H1 (cell line): ENCODE results near the gene EFEMP1. TPM values are rescaled to one million over a fixed set of nuclear protein-coding genes. Genes with fewer than 3 reads are reported as not detected.

Source experiments
- CTCF ChIA-PET: fragments of 300-600 bp; sonication (Branson Sonifier 250); formaldehyde crosslinking; loops from one replicate; lab custom pipeline; 2021; ENCODE audit not compliant: partially characterized antibody; lab: Charles Lee
- POLR2A ChIA-PET: fragments of 300-600 bp; sonication (Branson Sonifier 250); formaldehyde crosslinking; loops from one replicate; lab custom pipeline; 2021; ENCODE audit warnings: inconsistent platforms; ENCODE audit not compliant: partially characterized antibody; lab: Charles Lee
- DNase-seq, 2 experiments: peaks; one replicate each; pipeline versions ENCODE4 v3.0.0 to v3.0.0-alpha.2; 2010 to 2022; ENCODE audit warnings: low spot score in 2 of 2, low read depth in 1 of 2, mixed read lengths in 1 of 2
- FAIRE-seq: peaks from 2 replicates; lab custom pipeline; 2011; peaks lifted over from hg19 to GRCh38; lab: Jason Lieb, UNC
- H2AFZ ChIP-seq: 2 replicates; pipeline ENCODE4 v1.8.1; 2012; ENCODE audit warnings: low read length, inconsistent platforms
- H2AK5ac ChIP-seq: 2 replicates; pipeline ENCODE4 v1.6.1; 2013; ENCODE audit warnings: low read depth, low read length
- H2BK120ac ChIP-seq: replicated peaks from 2 replicates; pipeline ENCODE3; 2013; ENCODE audit warnings: low read depth, low read length, inconsistent platforms
- H2BK12ac ChIP-seq: 2 replicates; pipeline ENCODE4 v1.6.1; 2013; ENCODE audit warnings: low read depth, low read length
- H2BK15ac ChIP-seq: 2 replicates; pipeline ENCODE4 v1.6.1; 2013; ENCODE audit warnings: low read length
- H2BK20ac ChIP-seq: 2 replicates; pipeline ENCODE4 v1.6.1; 2013; ENCODE audit warnings: low read length
- H2BK5ac ChIP-seq: 2 replicates; pipeline ENCODE4 v1.6.1; 2013; ENCODE audit warnings: low read depth, low read length
- H3K14ac ChIP-seq: 2 replicates; pipeline ENCODE4 v1.6.1; 2013; ENCODE audit warnings: inconsistent platforms; ENCODE audit not compliant: insufficient read length
- H3K18ac ChIP-seq: 2 replicates; pipeline ENCODE4 v1.6.1; 2013; ENCODE audit warnings: low read length; ENCODE audit errors: extremely low read depth
- H3K23ac ChIP-seq: 2 replicates; pipeline ENCODE4 v1.6.1; 2013; ENCODE audit warnings: inconsistent platforms; ENCODE audit not compliant: insufficient read length
- H3K23me2 ChIP-seq: 2 replicates; pipeline ENCODE4 v1.6.1; 2013; ENCODE audit warnings: low read depth, low read length
- H3K27ac ChIP-seq: 2 replicates; pipeline ENCODE4 v1.6.1; 2011; ENCODE audit warnings: low read depth, low read length, inconsistent platforms
- H3K27me3 ChIP-seq, 4 experiments: replicated peaks in 1 of 4; 1 replicate in 1 of 4; 2 replicates in 3 of 4; pipeline versions ENCODE4 v1.6.1 to v1.8.1; 2011 to 2013; ENCODE audit warnings: low read length in 3 of 4, mild to moderate bottlenecking in 3 of 4, inconsistent platforms in 2 of 4, mixed read lengths in 2 of 4, moderate library complexity in 1 of 4; ENCODE audit not compliant: control insufficient read depth in 3 of 4, insufficient read depth in 3 of 4; ENCODE audit errors: extremely low read depth in 1 of 4
- H3K36me3 ChIP-seq, 4 experiments: 2 replicates each; pipeline versions ENCODE4 v1.6.1 to v1.8.1; 2011 to 2013; ENCODE audit warnings: mild to moderate bottlenecking in 4 of 4, low read length in 3 of 4, moderate library complexity in 2 of 4, control low read depth in 1 of 4, inconsistent platforms in 1 of 4; ENCODE audit not compliant: insufficient read depth in 4 of 4, control insufficient read depth in 2 of 4
- H3K4ac ChIP-seq: replicated peaks from 2 replicates; pipeline ENCODE3; 2013; ENCODE audit warnings: low read length, low read depth, mixed read lengths, inconsistent platforms; ENCODE audit not compliant: insufficient read length
- H3K4me1 ChIP-seq, 4 experiments: replicated peaks in 1 of 4; 1 replicate in 1 of 4; 2 replicates in 3 of 4; pipeline versions ENCODE4 v1.6.1 to v1.8.1; 2011 to 2013; ENCODE audit warnings: low read length in 3 of 4, inconsistent platforms in 2 of 4, mixed read lengths in 1 of 4; ENCODE audit not compliant: insufficient read depth in 4 of 4, control insufficient read depth in 3 of 4
- H3K4me2 ChIP-seq, 2 experiments: 2 replicates each; pipeline versions ENCODE4 v1.6.1 to v1.8.1; 2011 to 2013; ENCODE audit warnings: low read depth in 2 of 2, low read length in 2 of 2, control low read depth in 1 of 2, inconsistent platforms in 1 of 2, mild to moderate bottlenecking in 1 of 2; ENCODE audit not compliant: insufficient read depth in 1 of 2
- H3K4me3 ChIP-seq, 4 experiments: fragments of 200-600, 300-600 bp in 1 of 4; sonication (generic), shearing (Covaris generic), sonication (Bioruptor Twin) in 1 of 4; 2 replicates each; pipeline versions ENCODE4 v1.5.1 to v1.8.1; 2011 to 2016; ENCODE audit warnings: low read length in 4 of 4, low read depth in 3 of 4, control low read depth in 2 of 4, inconsistent platforms in 2 of 4, mild to moderate bottlenecking in 2 of 4, mixed read lengths in 1 of 4, moderate library complexity in 1 of 4; ENCODE audit not compliant: insufficient read depth in 2 of 4; ENCODE audit errors: extremely low read depth in 1 of 4
- H3K56ac ChIP-seq: replicated peaks from 2 replicates; pipeline ENCODE3; 2013; ENCODE audit warnings: low read depth, mild to moderate bottlenecking, mixed read lengths, low read length, inconsistent platforms; ENCODE audit not compliant: insufficient read length
- H3K79me1 ChIP-seq: 2 replicates; pipeline ENCODE4 v1.6.1; 2013; ENCODE audit warnings: low read depth, low read length, control low read depth
- H3K79me2 ChIP-seq, 2 experiments: 2 replicates each; pipeline versions ENCODE4 v1.6.1 to v1.8.1; 2012 to 2013; ENCODE audit warnings: low read length in 2 of 2, mild to moderate bottlenecking in 2 of 2, inconsistent platforms in 1 of 2; ENCODE audit not compliant: insufficient read depth in 2 of 2, control insufficient read depth in 1 of 2
- H3K9ac ChIP-seq, 4 experiments: replicated peaks in 1 of 4; 1 replicate in 1 of 4; 2 replicates in 3 of 4; pipeline versions ENCODE4 v1.6.1 to v1.8.1; 2011 to 2013; ENCODE audit warnings: low read depth in 3 of 4, low read length in 3 of 4, control low read depth in 2 of 4, mild to moderate bottlenecking in 2 of 4, moderate library complexity in 2 of 4, inconsistent platforms in 1 of 4; ENCODE audit errors: extremely low read depth in 1 of 4
- H3K9me3 ChIP-seq, 2 experiments: 2 replicates each; pipeline versions ENCODE4 v1.6.1 to v1.8.1; 2012 to 2013; ENCODE audit warnings: mild to moderate bottlenecking in 2 of 2, moderate library complexity in 2 of 2, control low read depth in 1 of 2, inconsistent platforms in 1 of 2, low read depth in 1 of 2, low read length in 1 of 2, mixed read lengths in 1 of 2; ENCODE audit not compliant: insufficient read depth in 2 of 2
- H4K20me1 ChIP-seq, 2 experiments: replicated peaks in 1 of 2; 2 replicates each; pipeline versions ENCODE3 to v1.8.1; 2011 to 2013; ENCODE audit warnings: inconsistent platforms in 2 of 2, low read length in 2 of 2, mild to moderate bottlenecking in 1 of 2; ENCODE audit not compliant: insufficient read depth in 2 of 2, control insufficient read depth in 1 of 2
- H4K5ac ChIP-seq: 2 replicates; pipeline ENCODE4 v1.6.1; 2013; ENCODE audit warnings: low read length, low read depth, mixed read lengths, inconsistent platforms; ENCODE audit not compliant: insufficient read length
- H4K8ac ChIP-seq: 2 replicates; pipeline ENCODE4 v1.8.0; 2013; ENCODE audit warnings: mild to moderate bottlenecking, moderate library complexity, low read length, inconsistent platforms; ENCODE audit not compliant: insufficient read depth; ENCODE audit errors: extremely low read depth
- H4K91ac ChIP-seq: replicated peaks from 2 replicates; pipeline ENCODE3; 2013; ENCODE audit warnings: low read length, mixed read lengths, inconsistent platforms; ENCODE audit not compliant: insufficient read length
- ATF2 ChIP-seq: IDR thresholded peaks from 2 replicates; pipeline ENCODE4 v1.6.1; 2012; ENCODE audit warnings: low read length, inconsistent platforms
- E2F6 ChIP-seq: IDR thresholded peaks from 2 replicates; pipeline ENCODE4 v1.6.1; 2012; ENCODE audit warnings: inconsistent platforms
- GTF2F1 ChIP-seq: IDR thresholded peaks from 2 replicates; pipeline ENCODE4 v1.6.1; 2012; ENCODE audit warnings: low read depth, low read length, improper control_type of control experiment, borderline replicate concordance
- KDM4A ChIP-seq: IDR thresholded peaks from one replicate; pipeline ENCODE4 v1.7.1; 2012; ENCODE audit warnings: low read depth, mild to moderate bottlenecking, moderate library complexity, low read length, inconsistent platforms; ENCODE audit not compliant: severe bottlenecking
- MAX ChIP-seq: IDR thresholded peaks from 2 replicates; pipeline ENCODE4 v1.6.1; 2012; ENCODE audit warnings: inconsistent platforms
- SUZ12 ChIP-seq: fragments of 200-600 bp; sonication (generic); IDR thresholded peaks from 2 replicates; pipeline ENCODE4 v1.6.1; 2012; ENCODE audit warnings: mild to moderate bottlenecking, inconsistent platforms, low read length, moderate library complexity, mixed read lengths
- TAF7 ChIP-seq: optimal IDR thresholded peaks from 2 replicates; pipeline ENCODE3; 2011; ENCODE audit warnings: low read depth, mild to moderate bottlenecking, inconsistent platforms, low read length, moderate library complexity, borderline replicate concordance
- TEAD4 ChIP-seq: IDR thresholded peaks from 2 replicates; pipeline ENCODE4 v1.6.1; 2012; ENCODE audit warnings: low read depth, low read length, inconsistent platforms, mixed read lengths
- WGBS, 2 experiments: shearing (Covaris generic) in 1 of 2; methylation state at CpG; one replicate each; pipeline versions ENCODE4 v1.1.6 to v1.1.7; 2013 to 2015; ENCODE audit warnings: low lambda C conversion rate in 2 of 2, mixed read lengths in 2 of 2, inconsistent platforms in 1 of 2, low coverage in 1 of 2, missing lambda C conversion rate in 1 of 2; ENCODE audit not compliant: insufficient replicate concordance in 2 of 2, insufficient coverage in 1 of 2, insufficient read length in 1 of 2; ENCODE audit errors: extremely low coverage in 1 of 2, missing lambda C conversion rate in 1 of 2; 5-methylcytosine and 5-hydroxymethylcytosine counted together
- polyA plus RNA-seq, 7 experiments: library from polyadenylated mRNA; depleted of rRNA in 3 of 7; stranded (reverse) in 5 of 7; unstranded in 2 of 7; fragments of >200 nt in 5 of 7; fragments of 200-250 nt in 2 of 7; gene quantifications; 1 replicate in 5 of 7; 2 replicates in 1 of 7; 4 replicates in 1 of 7; pipeline versions ENCODE4 v1.2.1 to v1.2.3, GENCODE V29; 2011 to 2013; ENCODE audit warnings: missing spikeins in 2 of 7, mixed read lengths in 2 of 7
- total RNA-seq: library from RNA; stranded (reverse); fragmentation: NEBNext Ultra II Directional; extraction: Animal tissue kit (Norgen Biotek cat#: 25700); gene quantifications from 2 replicates; pipeline ENCODE4 v1.2.1, GENCODE V29; 2021
- TF ChIP-seq, protein P1 (sequence below), 3 experiments: IDR thresholded peaks; 1 replicate in 2 of 3; 2 replicates in 1 of 3; pipeline versions ENCODE4 v1.5.1 to v1.6.1; 2011; ENCODE audit warnings: low read length in 3 of 3, mild to moderate bottlenecking in 3 of 3, inconsistent platforms in 2 of 3, low read depth in 1 of 3, moderate library complexity in 1 of 3; ENCODE audit not compliant: insufficient read depth in 1 of 3; ENCODE audit errors: control extremely low read depth in 1 of 3

EFEMP1 gene
- total and polyA plus RNA-seq, 2 of the 8 experiments (the other 6 are each of a cell fraction or from before 2014, with no cell fraction given) = 15.5 to 19.7 TPM

DNA sequence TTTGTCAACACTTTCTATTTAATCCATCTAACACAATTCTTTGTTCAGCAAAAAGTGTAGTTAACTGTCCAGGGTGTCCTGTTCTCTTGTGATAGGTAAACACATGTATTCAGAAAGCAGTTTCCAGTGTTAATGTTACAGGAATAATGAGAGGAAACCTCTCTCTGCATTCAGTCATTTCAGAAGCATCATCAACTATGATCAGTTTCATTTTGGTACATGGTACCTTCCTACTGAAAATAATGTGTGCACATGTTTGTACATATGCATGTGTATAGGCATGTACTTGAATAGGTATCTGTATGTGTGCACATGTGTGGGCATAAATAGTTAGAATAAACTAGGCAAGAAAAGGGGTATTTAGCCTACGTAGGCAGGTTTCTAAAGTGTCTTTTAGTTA is 16.6 kb downstream of the EFEMP1 start:
- WGBS, 2 experiments = 95% methylated on average over 1 of the region's 1 CpG; no CpG with 5 or more reads in 1 of the 2 experiments
- H3K23ac ChIP-seq = no peak overlapping the region
- ChIA-PET CTCF (no interaction called here), POLR2A (no interaction called here)
- H2BK15ac ChIP-seq = no peak overlapping the region
- H3K27ac ChIP-seq = no peak overlapping the region
- H3K4me3 ChIP-seq = no peak overlapping the region
- no peak overlapping the region for H3K4ac ChIP-seq
- H3K14ac ChIP-seq = no peak overlapping the region
- H4K5ac ChIP-seq = no peak overlapping the region
- no peak overlapping the region for H3K18ac ChIP-seq
- H3K4me2 ChIP-seq = no peak overlapping the region
- H2AK5ac ChIP-seq = no peak overlapping the region
- no peaks in the 10 kb centered on the region; a peak in 1 of 4 replicates for H3K9me3 ChIP-seq
- no peak overlapping the region for H4K91ac ChIP-seq
- no peak for FAIRE-seq
- no peaks in the 10 kb centered on the region for H4K20me1 ChIP-seq
- no peak overlapping the region for H3K56ac ChIP-seq
- H3K79me1 ChIP-seq = no peaks in the 10 kb centered on the region
- H3K9ac ChIP-seq = no peak overlapping the region
- no peak overlapping the region for H2BK20ac ChIP-seq
- H2AFZ ChIP-seq = no peak overlapping the region
- no peaks in the 10 kb centered on the region for H3K4me1 ChIP-seq
- H3K79me2 ChIP-seq = no peaks in the 10 kb centered on the region
- no peak overlapping the region for H2BK5ac ChIP-seq
- no peak overlapping the region for H4K8ac ChIP-seq
- H3K27me3 ChIP-seq = no peaks in the 10 kb centered on the region
- H2BK120ac ChIP-seq = no peak overlapping the region
- H3K36me3 ChIP-seq = no peaks in the 10 kb centered on the region
- DNase-seq = no peak
- no peaks in the 10 kb centered on the region for H3K23me2 ChIP-seq
- H2BK12ac ChIP-seq = no peak overlapping the region
- TF ChIP-seq, protein P1, sequence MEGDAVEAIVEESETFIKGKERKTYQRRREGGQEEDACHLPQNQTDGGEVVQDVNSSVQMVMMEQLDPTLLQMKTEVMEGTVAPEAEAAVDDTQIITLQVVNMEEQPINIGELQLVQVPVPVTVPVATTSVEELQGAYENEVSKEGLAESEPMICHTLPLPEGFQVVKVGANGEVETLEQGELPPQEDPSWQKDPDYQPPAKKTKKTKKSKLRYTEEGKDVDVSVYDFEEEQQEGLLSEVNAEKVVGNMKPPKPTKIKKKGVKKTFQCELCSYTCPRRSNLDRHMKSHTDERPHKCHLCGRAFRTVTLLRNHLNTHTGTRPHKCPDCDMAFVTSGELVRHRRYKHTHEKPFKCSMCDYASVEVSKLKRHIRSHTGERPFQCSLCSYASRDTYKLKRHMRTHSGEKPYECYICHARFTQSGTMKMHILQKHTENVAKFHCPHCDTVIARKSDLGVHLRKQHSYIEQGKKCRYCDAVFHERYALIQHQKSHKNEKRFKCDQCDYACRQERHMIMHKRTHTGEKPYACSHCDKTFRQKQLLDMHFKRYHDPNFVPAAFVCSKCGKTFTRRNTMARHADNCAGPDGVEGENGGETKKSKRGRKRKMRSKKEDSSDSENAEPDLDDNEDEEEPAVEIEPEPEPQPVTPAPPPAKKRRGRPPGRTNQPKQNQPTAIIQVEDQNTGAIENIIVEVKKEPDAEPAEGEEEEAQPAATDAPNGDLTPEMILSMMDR (IDR thresholded peaks at IDR 0.05; ENCODE audit: control extremely low read depth in 1 of 3, insufficient read depth in 1 of 3, low read depth in 1 of 3, low read length in 3 of 3) = no peak
- no peak for TF ChIP-seq ATF2
- no peak for TF ChIP-seq TAF7
- no peak for TF ChIP-seq TEAD4
- no peak for TF ChIP-seq KDM4A
- TF ChIP-seq E2F6 = no peak
- no peak for TF ChIP-seq MAX
- TF ChIP-seq SUZ12 = no peak
- TF ChIP-seq GTF2F1 = no peak
